OCI-LY7 (cell line): ENCODE results near the gene TIMMDC1.

Experiments used
- CTCF ChIP-seq: fragments of 200-600 bp; sonication (generic); conservative IDR thresholded peaks from 2 replicates; pipeline ENCODE4 v1.5.1; 2014; ENCODE audit warnings: mild to moderate bottlenecking, antibody characterized with exemption, low read length, moderate library complexity, mixed read lengths
- EZH2phosphoT487 ChIP-seq: fragments of 200-600 bp; sonication (generic); IDR thresholded peaks from 2 replicates; pipeline ENCODE4 v1.6.1; 2018; ENCODE audit warnings: low read depth, borderline replicate concordance, mild to moderate bottlenecking, mixed run types, antibody characterized with exemption, low read length, moderate library complexity, mixed read lengths

GRCh38 chr3:119570229-119570628 is 71.9 kb downstream of the TIMMDC1 start:
- TF ChIP-seq CTCF (no peak), EZH2phosphoT487 (no peak)
